GM04503 (cell line): ENCODE results near the gene TMEM260.
"Not testable (repeated sequence)": the region's sequence is repeated elsewhere in the genome, so short reads cannot be mapped to it uniquely, and the experiment has no call there.

Source experiments
- DNase-seq: peaks from one replicate; pipeline ENCODE4 v3.0.0-alpha.2; 2012; ENCODE audit warnings: low read depth

Gene TMEM260

DNA sequence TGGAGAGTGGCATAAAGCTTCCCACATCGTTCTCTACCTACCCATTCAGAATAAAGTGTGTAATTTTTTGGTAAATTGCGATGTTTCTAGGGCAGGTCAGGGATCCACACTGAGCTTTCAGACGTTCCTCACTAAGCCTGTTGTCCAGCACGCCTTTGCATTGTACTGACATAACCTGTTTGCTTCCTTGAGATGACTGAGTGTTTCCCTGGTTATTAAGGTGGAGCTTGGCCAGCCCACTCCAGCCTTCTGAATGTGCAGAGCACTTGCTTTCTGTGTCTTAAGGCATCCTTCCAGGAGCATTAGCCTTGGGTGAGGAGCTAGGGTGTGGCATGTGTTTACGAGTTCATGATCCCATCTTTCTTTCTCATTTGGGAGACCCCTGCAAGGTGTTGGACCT, 96.4 kb downstream of the TMEM260 start:
- no peak for DNase-seq

GRCh38 chr14:56678838-56679237, 99.2 kb downstream of the TMEM260 start:
- no peak for DNase-seq

- DNase-seq = no peak
Observed at GRCh38 chr14:56686416-56686815, 106.8 kb downstream of the TMEM260 start.

DNA sequence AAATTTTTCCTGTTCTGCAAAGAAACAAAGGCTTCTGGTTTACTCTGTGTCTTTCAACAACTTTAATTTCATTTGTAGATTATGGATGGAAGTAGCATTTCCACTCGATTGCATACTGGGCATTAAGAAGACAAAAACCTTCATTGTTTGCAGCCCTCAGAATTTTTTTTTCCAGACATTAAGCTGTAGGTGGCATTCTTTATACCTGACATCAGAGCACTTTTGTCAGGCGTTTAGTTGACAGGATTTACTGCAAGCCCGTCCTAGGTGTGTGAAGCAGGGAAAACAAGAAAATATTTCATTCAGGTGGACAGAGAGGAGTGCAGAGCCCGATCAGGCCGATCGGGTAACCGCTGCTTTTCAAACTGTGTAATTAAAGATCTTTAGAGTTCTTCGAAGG, 107.5 kb downstream of the TMEM260 start:
- no peak for DNase-seq

GRCh38 chr14:56694609-56695008, 115.0 kb downstream of the TMEM260 start:
- DNase-seq = no peak

- not testable (repeated sequence) for DNase-seq
Observed at GRCh38 chr14:56695216-56695615, 115.6 kb downstream of the TMEM260 start.
